Nephron (organoid): ENCODE data around the gene PLCL2.

Experiments used
- H3K27ac Mint-ChIP-seq, 3 experiments: 2 replicates each; pipeline ENCODE4 v1.8.0; 2020; ENCODE audit warnings: mixed read lengths in 3 of 3, mild to moderate bottlenecking in 2 of 3, moderate library complexity in 1 of 3
- H3K27me3 Mint-ChIP-seq: 2 replicates; pipeline ENCODE4 v1.8.0; 2021; ENCODE audit warnings: low read depth, mild to moderate bottlenecking, moderate library complexity, mixed read lengths
- H3K36me3 Mint-ChIP-seq: 2 replicates; pipeline ENCODE4 v1.8.0; 2020; ENCODE audit warnings: low read depth, mixed read lengths
- H3K4me1 Mint-ChIP-seq: 2 replicates; pipeline ENCODE4 v1.8.0; 2020; ENCODE audit warnings: mixed read lengths
- H3K4me3 Mint-ChIP-seq, 3 experiments: 2 replicates each; pipeline ENCODE4 v1.8.0; 2020; ENCODE audit warnings: mild to moderate bottlenecking in 3 of 3, mixed read lengths in 3 of 3, moderate library complexity in 2 of 3
- H3K9me3 Mint-ChIP-seq: 2 replicates; pipeline ENCODE4 v1.8.0; 2020; ENCODE audit warnings: mixed read lengths
- TF ChIP-seq, protein P1 (sequence below), 3 experiments: fragments of 200-600 bp; sonication (generic); IDR thresholded peaks; one replicate each; pipeline ENCODE4 v1.5.0; 2021; ENCODE audit warnings: antibody characterized with exemption in 3 of 3; ENCODE audit not compliant: unreplicated experiment in 3 of 3

The PLCL2 gene

DNA sequence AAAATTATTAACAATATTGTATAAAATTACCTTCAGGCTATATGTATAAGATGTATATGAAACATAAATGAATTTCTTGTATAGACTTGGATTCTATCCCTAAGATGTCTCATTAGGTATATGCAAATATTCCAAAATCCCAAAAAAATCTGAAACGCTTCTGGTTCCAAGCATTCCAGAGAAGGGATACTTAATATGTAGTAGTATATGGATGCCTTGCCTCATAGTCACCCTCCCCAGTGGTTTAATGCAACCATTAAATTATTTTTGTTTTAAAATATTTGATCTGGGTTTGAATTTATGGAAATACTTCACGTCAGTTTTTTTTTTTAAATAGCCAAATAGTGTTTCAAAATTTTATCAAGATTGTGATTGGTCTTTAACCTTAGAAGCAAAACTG is 27.2 kb downstream of the PLCL2 start:
- Mint-ChIP-seq H3K27me3 (no peaks in the 10 kb centered on the region), H3K9me3 (no peaks in the 10 kb centered on the region), H3K36me3 (no peaks in the 10 kb centered on the region), H3K4me1 (peaks cover 22% of the 10 kb centered on the region), H3K4me3 (no peak overlapping the region), H3K27ac (no peak overlapping the region)
- TF ChIP-seq, protein P1, sequence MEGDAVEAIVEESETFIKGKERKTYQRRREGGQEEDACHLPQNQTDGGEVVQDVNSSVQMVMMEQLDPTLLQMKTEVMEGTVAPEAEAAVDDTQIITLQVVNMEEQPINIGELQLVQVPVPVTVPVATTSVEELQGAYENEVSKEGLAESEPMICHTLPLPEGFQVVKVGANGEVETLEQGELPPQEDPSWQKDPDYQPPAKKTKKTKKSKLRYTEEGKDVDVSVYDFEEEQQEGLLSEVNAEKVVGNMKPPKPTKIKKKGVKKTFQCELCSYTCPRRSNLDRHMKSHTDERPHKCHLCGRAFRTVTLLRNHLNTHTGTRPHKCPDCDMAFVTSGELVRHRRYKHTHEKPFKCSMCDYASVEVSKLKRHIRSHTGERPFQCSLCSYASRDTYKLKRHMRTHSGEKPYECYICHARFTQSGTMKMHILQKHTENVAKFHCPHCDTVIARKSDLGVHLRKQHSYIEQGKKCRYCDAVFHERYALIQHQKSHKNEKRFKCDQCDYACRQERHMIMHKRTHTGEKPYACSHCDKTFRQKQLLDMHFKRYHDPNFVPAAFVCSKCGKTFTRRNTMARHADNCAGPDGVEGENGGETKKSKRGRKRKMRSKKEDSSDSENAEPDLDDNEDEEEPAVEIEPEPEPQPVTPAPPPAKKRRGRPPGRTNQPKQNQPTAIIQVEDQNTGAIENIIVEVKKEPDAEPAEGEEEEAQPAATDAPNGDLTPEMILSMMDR (IDR thresholded peaks at IDR 0.05; ENCODE audit: unreplicated experiment in 3 of 3) = no peak

DNA sequence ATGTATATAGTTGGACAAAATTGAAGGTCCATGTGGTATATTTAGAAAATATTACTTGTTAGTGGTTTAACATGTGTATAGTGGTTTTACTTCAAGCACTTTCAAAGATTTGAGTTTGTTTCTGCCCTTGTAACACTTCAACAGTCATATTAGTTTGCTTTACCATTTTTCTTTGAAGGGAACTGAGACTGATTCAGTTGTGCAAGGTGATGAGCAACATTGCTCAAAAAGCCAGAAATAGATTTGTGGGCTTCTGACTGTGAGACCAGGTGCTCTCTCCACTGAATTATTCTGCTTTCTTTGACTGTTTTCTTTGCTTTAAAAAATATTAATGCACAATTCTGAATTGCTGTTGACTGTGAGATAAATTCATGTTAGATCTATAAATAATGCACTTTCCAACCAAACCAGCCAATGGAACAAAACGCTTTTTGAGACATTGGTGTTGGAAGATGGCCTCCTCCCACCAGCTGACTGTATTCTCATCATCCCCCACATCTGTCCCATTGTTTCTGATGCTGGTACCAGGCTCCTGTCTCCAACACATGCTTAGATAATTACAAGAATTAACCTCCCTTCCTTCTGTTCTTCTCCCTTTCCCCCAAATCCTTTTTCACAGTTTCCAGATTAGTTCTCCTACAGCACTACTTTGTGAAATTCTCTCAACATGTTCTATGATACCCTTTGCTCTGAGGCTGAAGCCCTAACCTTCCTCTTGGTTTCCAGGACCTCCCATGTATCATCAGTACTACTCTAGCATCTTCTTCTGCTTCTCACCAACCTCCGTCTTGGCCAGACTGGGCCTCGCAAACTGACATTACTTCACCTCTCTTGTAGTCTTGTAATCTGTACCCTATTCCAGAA is 27.9 kb downstream of the PLCL2 start:
- no peak overlapping the region for H3K4me3 Mint-ChIP-seq
- TF ChIP-seq, protein P1 (IDR thresholded peaks at IDR 0.05; ENCODE audit: unreplicated experiment in 3 of 3) = no peak
- H3K4me1 Mint-ChIP-seq = peaks cover 28% of the 10 kb centered on the region
- no peaks in the 10 kb centered on the region for H3K36me3 Mint-ChIP-seq
- no peaks in the 10 kb centered on the region for H3K9me3 Mint-ChIP-seq
- no peak overlapping the region for H3K27ac Mint-ChIP-seq
- H3K27me3 Mint-ChIP-seq = no peaks in the 10 kb centered on the region

DNA sequence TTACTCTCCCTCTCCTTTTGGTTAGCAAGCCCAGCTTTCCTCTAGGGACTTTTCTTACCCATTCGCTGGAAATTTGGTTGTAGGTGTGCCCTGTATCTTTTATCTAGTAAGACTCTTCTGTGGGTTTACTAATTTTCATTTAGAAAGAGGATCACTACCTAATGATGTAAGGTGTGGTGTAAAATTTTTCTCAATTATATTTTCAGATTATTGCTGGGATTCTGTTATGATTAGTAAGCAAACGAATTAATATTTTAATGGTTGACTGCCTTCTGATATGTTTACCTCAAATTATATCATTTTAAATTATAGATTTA is 28.5 kb downstream of the PLCL2 start:
- no peaks in the 10 kb centered on the region for H3K27me3 Mint-ChIP-seq
- H3K4me1 Mint-ChIP-seq = peaks cover 24% of the 10 kb centered on the region
- no peak overlapping the region for H3K27ac Mint-ChIP-seq
- no peaks in the 10 kb centered on the region for H3K9me3 Mint-ChIP-seq
- no peak overlapping the region for H3K4me3 Mint-ChIP-seq
- H3K36me3 Mint-ChIP-seq = no peaks in the 10 kb centered on the region
- TF ChIP-seq, protein P1 (IDR thresholded peaks at IDR 0.05; ENCODE audit: unreplicated experiment in 3 of 3) = no peak

DNA sequence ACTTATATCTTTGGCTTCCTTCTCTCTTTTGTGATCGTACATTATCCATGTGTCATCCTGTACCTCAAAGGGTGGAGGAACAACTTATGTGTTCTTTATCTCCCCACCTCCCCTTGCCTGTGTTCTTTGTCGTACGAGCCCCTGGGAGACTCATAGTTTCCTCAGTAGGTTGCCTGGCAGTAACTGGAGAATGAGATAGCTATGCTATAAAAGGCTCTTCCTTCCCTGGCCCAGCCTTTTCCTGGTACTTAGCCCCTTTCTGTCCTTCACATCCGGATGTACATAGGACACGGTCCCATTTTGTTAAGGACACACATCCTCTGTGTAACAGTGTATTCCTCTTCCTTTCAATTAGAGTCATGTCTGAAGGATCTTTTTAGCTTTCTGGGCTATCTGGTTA is 32.1 kb downstream of the PLCL2 start:
- peak overlapping the region in 1 of 3 experiments; percentile 19 for H3K27ac Mint-ChIP-seq
- no peaks in the 10 kb centered on the region for H3K27me3 Mint-ChIP-seq
- H3K9me3 Mint-ChIP-seq = no peaks in the 10 kb centered on the region
- no peak overlapping the region for H3K4me3 Mint-ChIP-seq
- H3K4me1 Mint-ChIP-seq = peaks cover 18% of the 10 kb centered on the region
- H3K36me3 Mint-ChIP-seq = no peaks in the 10 kb centered on the region
- TF ChIP-seq, protein P1 (IDR thresholded peaks at IDR 0.05; ENCODE audit: unreplicated experiment in 3 of 3) = no peak

DNA sequence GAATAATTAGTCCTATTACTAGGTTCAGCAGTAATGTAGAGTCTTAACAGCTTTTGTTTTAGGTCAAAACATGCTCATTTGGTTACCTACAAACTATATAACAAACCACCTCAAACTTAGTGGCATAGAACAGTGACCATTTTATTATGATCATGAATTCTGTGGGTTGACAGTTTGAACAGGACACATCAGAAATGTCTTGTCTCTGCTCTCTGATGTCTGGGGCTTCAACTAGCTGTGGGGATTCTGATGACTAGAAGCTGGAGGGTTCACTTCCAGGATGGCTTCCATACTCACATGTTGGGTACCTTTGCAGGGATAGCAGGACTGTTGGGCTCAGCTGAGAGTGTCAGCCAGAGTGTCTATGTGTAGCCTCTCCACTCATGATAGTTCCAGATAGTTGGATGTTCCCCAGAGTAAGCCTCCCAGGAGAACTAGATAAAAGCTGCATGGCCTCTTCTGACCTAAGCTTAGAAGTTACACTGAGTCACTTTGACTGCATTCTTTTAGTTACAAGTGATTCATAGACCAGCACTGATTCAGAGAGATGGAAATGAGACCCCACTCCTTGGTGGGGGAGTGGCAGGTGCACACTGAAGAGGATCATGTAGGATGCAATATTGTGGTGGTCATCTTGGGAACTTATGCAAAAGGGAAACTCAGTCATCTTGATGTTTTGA is 32.6 kb downstream of the PLCL2 start:
- no peaks in the 10 kb centered on the region for H3K27me3 Mint-ChIP-seq
- no peaks in the 10 kb centered on the region for H3K9me3 Mint-ChIP-seq
- no peaks in the 10 kb centered on the region for H3K36me3 Mint-ChIP-seq
- H3K4me1 Mint-ChIP-seq = peaks cover 18% of the 10 kb centered on the region
- H3K27ac Mint-ChIP-seq = peak overlapping the region in 1 of 3 experiments; percentile 33
- no peak overlapping the region for H3K4me3 Mint-ChIP-seq
- TF ChIP-seq, protein P1 (IDR thresholded peaks at IDR 0.05; ENCODE audit: unreplicated experiment in 3 of 3) = no peak
